Endothelial cell of umbilical vein (primary cell): ENCODE data around the gene SGCE. TPM values are rescaled to one million over a fixed set of nuclear protein-coding genes. Genes with fewer than 3 reads are reported as not detected.

Experiments
- BruUV-seq: library from RNA; stranded (reverse); fragments of 400-500 nt; replicated peaks from 2 replicates; lab custom pipeline; 2021; lab: Mats Ljungman, UMichigan
- CTCF ChIA-PET: fragments of 300-600, 350-600 bp; sonication (Branson Sonifier 250); formaldehyde crosslinking; loops from one replicate; lab custom pipeline; 2021; ENCODE audit warnings: antibody characterized with exemption, inconsistent platforms; lab: Charles Lee
- POLR2A ChIA-PET: fragments of 300-600, 350-600 bp; sonication (Branson Sonifier 250); formaldehyde crosslinking; loops from one replicate; lab custom pipeline; 2021; ENCODE audit warnings: antibody characterized with exemption, inconsistent platforms; lab: Charles Lee
- DNase-seq: peaks from one replicate; pipeline ENCODE4 v3.0.0-alpha.2; 2011; ENCODE audit warnings: low read depth, low spot score
- FAIRE-seq: peaks from 2 replicates; lab custom pipeline; 2011; peaks lifted over from hg19 to GRCh38; lab: Jason Lieb, UNC
- H2AFZ ChIP-seq: 2 replicates; pipeline ENCODE4 v1.6.0; 2012; ENCODE audit warnings: low read depth, low read length, control low read depth, inconsistent platforms
- H3K27ac ChIP-seq: 2 replicates; pipeline ENCODE4 v1.5.1; 2011; ENCODE audit warnings: low read depth, mild to moderate bottlenecking, control low read depth, low read length, moderate library complexity; ENCODE audit not compliant: insufficient read depth
- H3K27me3 ChIP-seq, 2 experiments: 2 replicates each; pipeline versions ENCODE4 v1.6.0 to v1.6.1; 2011; ENCODE audit warnings: low read length in 2 of 2, mixed read lengths in 1 of 2; ENCODE audit not compliant: control insufficient read depth in 2 of 2, insufficient read depth in 2 of 2
- H3K36me3 ChIP-seq, 2 experiments: 2 replicates in 1 of 2; 3 replicates in 1 of 2; pipeline ENCODE4 v1.5.1; 2011; ENCODE audit warnings: low read length in 2 of 2, mild to moderate bottlenecking in 1 of 2, moderate library complexity in 1 of 2; ENCODE audit not compliant: control insufficient read depth in 2 of 2, insufficient read depth in 2 of 2; ENCODE audit errors: extremely low read depth in 1 of 2
- H3K4me1 ChIP-seq: 3 replicates; pipeline ENCODE4 v1.5.1; 2011; ENCODE audit warnings: mild to moderate bottlenecking, low read length; ENCODE audit not compliant: control insufficient read depth, insufficient read depth; ENCODE audit errors: extremely low read depth
- H3K4me2 ChIP-seq: 2 replicates; pipeline ENCODE4 v1.6.1; 2011; ENCODE audit warnings: low read length, control low read depth, mixed read lengths; ENCODE audit not compliant: insufficient read depth
- H3K4me3 ChIP-seq, 3 experiments: fragments of 200-600 bp in 1 of 3; sonication (generic), shearing (Covaris generic) in 1 of 3; replicated peaks in 1 of 3; 2 replicates each; pipeline ENCODE4 v1.5.1; 2011 to 2016; ENCODE audit warnings: control low read depth in 3 of 3, low read length in 3 of 3, mild to moderate bottlenecking in 2 of 3, inconsistent platforms in 1 of 3, low read depth in 1 of 3, moderate library complexity in 1 of 3; ENCODE audit not compliant: insufficient read depth in 1 of 3
- H3K79me2 ChIP-seq: 2 replicates; pipeline ENCODE4 v1.6.0; 2012; ENCODE audit warnings: low read length, inconsistent platforms; ENCODE audit not compliant: control insufficient read depth, insufficient read depth
- H3K9ac ChIP-seq: replicated peaks from 2 replicates; pipeline ENCODE3; 2011; ENCODE audit warnings: low read length, control low read depth; ENCODE audit not compliant: insufficient read depth; ENCODE audit errors: extremely low read depth
- H3K9me1 ChIP-seq: replicated peaks from 3 replicates; pipeline ENCODE4 v1.6.0; 2011; ENCODE audit warnings: mild to moderate bottlenecking, low read length; ENCODE audit not compliant: control insufficient read depth, insufficient read depth; ENCODE audit errors: extremely low read depth
- H3K9me3 ChIP-seq: replicated peaks from 2 replicates; pipeline ENCODE4 v1.5.1; 2012; ENCODE audit warnings: low read length, inconsistent platforms; ENCODE audit not compliant: control insufficient read depth, insufficient read depth
- H4K20me1 ChIP-seq: replicated peaks from 2 replicates; pipeline ENCODE3; 2011; ENCODE audit warnings: mild to moderate bottlenecking, low read length; ENCODE audit not compliant: control insufficient read depth, insufficient read depth; ENCODE audit errors: extremely low read depth
- EZH2 ChIP-seq: IDR thresholded peaks from 2 replicates; pipeline ENCODE4 v1.6.1; 2012; ENCODE audit warnings: borderline replicate concordance, low read depth, mild to moderate bottlenecking, moderate library complexity, low read length, inconsistent platforms; ENCODE audit not compliant: severe bottlenecking
- FOS ChIP-seq: IDR thresholded peaks from 2 replicates; pipeline ENCODE4 v1.6.1; 2011; ENCODE audit warnings: mild to moderate bottlenecking, low read length, moderate library complexity, borderline replicate concordance; ENCODE audit not compliant: insufficient read depth
- GATA2 ChIP-seq: IDR thresholded peaks from 2 replicates; pipeline ENCODE4 v1.7.0; 2011; ENCODE audit warnings: low read depth, mild to moderate bottlenecking, moderate library complexity, mixed read lengths, low read length; ENCODE audit not compliant: insufficient read length, insufficient read depth
- JUN ChIP-seq: IDR thresholded peaks from 2 replicates; pipeline ENCODE4 v1.6.1; 2011; ENCODE audit warnings: borderline replicate concordance, low read depth; ENCODE audit not compliant: insufficient read length, insufficient read depth
- MYC ChIP-seq: IDR thresholded peaks from one replicate; pipeline ENCODE4 v1.6.1; 2011; ENCODE audit warnings: mild to moderate bottlenecking, low read depth, low read length
- POLR2A ChIP-seq: IDR thresholded peaks from 2 replicates; pipeline ENCODE4 v1.6.1; 2012; ENCODE audit warnings: low read depth, mild to moderate bottlenecking, control low read depth, low read length
- POLR2AphosphoS5 ChIP-seq: IDR thresholded peaks from 2 replicates; pipeline ENCODE4 v1.6.1; 2012; ENCODE audit warnings: low read depth, mild to moderate bottlenecking, control low read depth, low read length, moderate library complexity; ENCODE audit not compliant: insufficient read depth
- dilution Hi-C: fragments of 300-500 bp; cut with MboI; formaldehyde crosslinking; loops from one replicate; pipeline ENCODE4 v1.15.0; 2019; ENCODE audit warnings: low sequenced_read_pairs; ENCODE audit not compliant: extremely low pct_ligation_motif_present
- intact Hi-C: fragments of 100-400 bp; cut with micrococcal nuclease; formaldehyde crosslinking; loops from one replicate; pipeline ENCODE4 v1.10.0; 2022
- polyA plus RNA-seq, 4 experiments: library from polyadenylated mRNA; depleted of rRNA in 3 of 4; stranded (reverse) in 3 of 4; unstranded in 1 of 4; fragments of >200 nt; gene quantifications; 2 replicates each; pipeline versions ENCODE4 v1.2.1 to v1.2.3, GENCODE V29; 2011 to 2012; ENCODE audit warnings: missing spikeins in 1 of 4
- total RNA-seq: library from RNA; stranded (reverse); gene quantifications from 2 replicates; pipeline ENCODE4 v1.2.3, GENCODE V29; 2021
- TF ChIP-seq, protein P1 (sequence below), 2 donors: IDR thresholded peaks; 1 replicate in 1 of 2; 2 replicates in 1 of 2; pipeline ENCODE4 v1.5.1; 2011; ENCODE audit warnings: low read length in 2 of 2, mild to moderate bottlenecking in 2 of 2, moderate library complexity in 2 of 2, control low read depth in 1 of 2, inconsistent platforms in 1 of 2, low read depth in 1 of 2; ENCODE audit not compliant: insufficient read depth in 1 of 2; ENCODE audit errors: extremely low read depth in 1 of 2
- TF ChIP-seq, protein P2 (sequence below): IDR thresholded peaks from 2 replicates; pipeline ENCODE4 v1.6.1; 2011; ENCODE audit not compliant: insufficient read depth, insufficient read length

SGCE gene
- total and polyA plus RNA-seq, 2 donors (not counting 3 experiments of a cell fraction or from before 2014, with no cell fraction given), result 46.8 to 53.3 TPM

DNA sequence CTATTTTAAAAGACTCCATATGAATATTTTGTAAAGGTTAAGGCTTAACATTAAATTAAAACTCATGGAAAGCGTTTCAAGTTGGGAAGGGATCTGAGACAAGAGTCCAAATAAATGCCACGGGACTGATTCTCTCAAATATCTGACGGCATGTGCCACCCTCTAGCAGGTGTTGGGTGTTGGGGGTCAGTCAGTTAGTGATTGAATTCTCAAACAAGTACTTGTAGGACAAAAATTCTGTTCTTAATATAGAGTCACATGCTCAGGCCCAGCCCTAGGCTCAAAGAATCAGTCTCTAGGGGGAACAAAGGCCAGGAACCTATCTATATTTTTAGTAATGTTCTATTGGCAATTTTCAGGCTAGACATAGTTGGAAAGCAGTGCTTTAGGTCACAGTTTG lies 39.1 kb downstream of the SGCE start:
- TF ChIP-seq POLR2A, result no peak
- no peak for TF ChIP-seq MYC
- TF ChIP-seq JUN, result no peak
- Histone ChIP-seq H3K27ac (no peak overlapping the region), H3K9me1 (no peaks in the 10 kb centered on the region), H3K4me2 (no peak overlapping the region), H3K36me3 (no peaks in the 10 kb centered on the region), H4K20me1 (no peaks in the 10 kb centered on the region), H2AFZ (no peak overlapping the region), H3K79me2 (no peaks in the 10 kb centered on the region), H3K27me3 (no peaks in the 10 kb centered on the region), H3K4me3 (no peak overlapping the region), H3K4me1 (peaks cover 5% of the 10 kb centered on the region), H3K9ac (no peak overlapping the region), H3K9me3 (no peaks in the 10 kb centered on the region)
- POLR2A ChIA-PET, result no interaction called here
- no TSS peak for BruUV-seq
- CTCF ChIA-PET, result interaction anchor here (1.1 kb wide), 1 partner anchor 29 kb away, joined by 3 read pairs; no protein-coding TSS in a partner anchor
- intact Hi-C loops (no loop called here), dilution Hi-C loops (no loop called here)
- DNase-seq (no peak), FAIRE-seq (no peak)

DNA sequence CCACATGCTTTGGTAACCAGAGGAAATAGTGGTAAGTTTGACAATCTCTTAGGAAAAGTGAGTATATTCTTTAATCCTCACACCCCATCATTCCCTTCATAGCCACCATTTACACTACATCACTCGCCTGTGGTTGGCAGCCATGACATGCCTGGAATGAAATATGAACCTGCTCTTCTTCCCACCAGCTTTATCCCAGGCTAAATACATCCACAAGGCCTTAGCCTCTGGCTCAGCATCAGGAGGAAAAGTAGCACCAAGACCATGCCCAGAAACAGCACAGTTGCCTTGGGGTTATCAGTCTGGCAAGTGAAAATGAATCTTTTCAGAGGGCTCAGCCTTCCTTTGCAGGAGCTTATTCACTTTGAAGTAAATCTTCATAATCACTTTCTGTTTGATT lies 40.3 kb downstream of the SGCE start:
- DNase-seq (no peak), FAIRE-seq (no peak)
- Histone ChIP-seq H3K4me1 (no peaks in the 10 kb centered on the region), H3K27me3 (no peaks in the 10 kb centered on the region), H3K79me2 (no peaks in the 10 kb centered on the region), H3K27ac (no peak overlapping the region), H3K4me2 (no peak overlapping the region), H4K20me1 (no peaks in the 10 kb centered on the region), H3K4me3 (no peak overlapping the region), H3K9me3 (no peaks in the 10 kb centered on the region), H2AFZ (no peak overlapping the region), H3K9ac (no peak overlapping the region), H3K36me3 (no peaks in the 10 kb centered on the region), H3K9me1 (no peaks in the 10 kb centered on the region)
- dilution Hi-C loops, result no loop called here
- intact Hi-C loops, result no loop called here
- BruUV-seq, result no TSS peak
- TF ChIP-seq MYC (no peak), JUN (no peak), GATA2 (no peak), EZH2 (no peak), POLR2AphosphoS5 (no peak), FOS (no peak)
- TF ChIP-seq, protein P1, sequence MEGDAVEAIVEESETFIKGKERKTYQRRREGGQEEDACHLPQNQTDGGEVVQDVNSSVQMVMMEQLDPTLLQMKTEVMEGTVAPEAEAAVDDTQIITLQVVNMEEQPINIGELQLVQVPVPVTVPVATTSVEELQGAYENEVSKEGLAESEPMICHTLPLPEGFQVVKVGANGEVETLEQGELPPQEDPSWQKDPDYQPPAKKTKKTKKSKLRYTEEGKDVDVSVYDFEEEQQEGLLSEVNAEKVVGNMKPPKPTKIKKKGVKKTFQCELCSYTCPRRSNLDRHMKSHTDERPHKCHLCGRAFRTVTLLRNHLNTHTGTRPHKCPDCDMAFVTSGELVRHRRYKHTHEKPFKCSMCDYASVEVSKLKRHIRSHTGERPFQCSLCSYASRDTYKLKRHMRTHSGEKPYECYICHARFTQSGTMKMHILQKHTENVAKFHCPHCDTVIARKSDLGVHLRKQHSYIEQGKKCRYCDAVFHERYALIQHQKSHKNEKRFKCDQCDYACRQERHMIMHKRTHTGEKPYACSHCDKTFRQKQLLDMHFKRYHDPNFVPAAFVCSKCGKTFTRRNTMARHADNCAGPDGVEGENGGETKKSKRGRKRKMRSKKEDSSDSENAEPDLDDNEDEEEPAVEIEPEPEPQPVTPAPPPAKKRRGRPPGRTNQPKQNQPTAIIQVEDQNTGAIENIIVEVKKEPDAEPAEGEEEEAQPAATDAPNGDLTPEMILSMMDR (IDR thresholded peaks at IDR 0.05; ENCODE audit: extremely low read depth in 1 of 2, insufficient read depth in 1 of 2, low read depth in 1 of 2, low read length in 2 of 2), result no peak
- TF ChIP-seq, protein P2, sequence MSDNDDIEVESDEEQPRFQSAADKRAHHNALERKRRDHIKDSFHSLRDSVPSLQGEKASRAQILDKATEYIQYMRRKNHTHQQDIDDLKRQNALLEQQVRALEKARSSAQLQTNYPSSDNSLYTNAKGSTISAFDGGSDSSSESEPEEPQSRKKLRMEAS, result no peak
- CTCF ChIA-PET, result no interaction called here
- POLR2A ChIA-PET, result no interaction called here
